HTERT RPE-1 (cell line): ENCODE data around the gene GPR12.

Experiments
- in situ Hi-C: fragments of 300-500 bp; cut with MboI; formaldehyde crosslinking; loops from 4 replicates; pipeline ENCODE4 v1.14.3; 2020; ENCODE audit warnings: low sequenced_read_pairs

Gene GPR12

GRCh38 chr13:26759907-26760831, at the start of gene GPR12:
GPR12 (minus strand) TSS chr13:26760786; CDS start chr13:26759827, 959 bp downstream.
- in situ Hi-C loops, result no loop called here

GRCh38 chr13:26810095-26810494, 49.5 kb upstream of the GPR12 start:
- in situ Hi-C loops, result no loop called here

- in situ Hi-C loops, result no loop called here
Observed at GRCh38 chr13:26806891-26807290, 46.3 kb upstream of the GPR12 start.

- in situ Hi-C loops, result no loop called here
Observed at GRCh38 chr13:26787961-26788360, 27.4 kb upstream of the GPR12 start.

- in situ Hi-C loops, result no loop called here
Observed at GRCh38 chr13:26786651-26787295, 26.2 kb upstream of the GPR12 start.

GRCh38 chr13:26785838-26786630, 25.4 kb upstream of the GPR12 start:
- in situ Hi-C loops, result no loop called here

- in situ Hi-C loops, result no loop called here
Observed at GRCh38 chr13:26784704-26785639, 24.4 kb upstream of the GPR12 start.

GRCh38 chr13:26780411-26780810, 19.8 kb upstream of the GPR12 start:
- in situ Hi-C loops, result no loop called here

GRCh38 chr13:26779321-26779720, 18.7 kb upstream of the GPR12 start:
- in situ Hi-C loops, result no loop called here

GRCh38 chr13:26772531-26772930, 11.9 kb upstream of the GPR12 start:
- in situ Hi-C loops, result no loop called here

GRCh38 chr13:26771796-26772195, 11.2 kb upstream of the GPR12 start:
- in situ Hi-C loops, result no loop called here

- in situ Hi-C loops, result no loop called here
Observed at GRCh38 chr13:26762745-26763345, 2.3 kb upstream of the GPR12 start.

- in situ Hi-C loops, result no loop called here
Observed at GRCh38 chr13:26760832-26761582, 421 bp upstream of the GPR12 start.

GRCh38 chr13:26759249-26759906, 1.2 kb downstream of the GPR12 start:
- in situ Hi-C loops, result no loop called here

- in situ Hi-C loops, result no loop called here
Observed at GRCh38 chr13:26758496-26759157, 2.0 kb downstream of the GPR12 start.

- in situ Hi-C loops, result no loop called here
Observed at GRCh38 chr13:26756961-26757360, 3.6 kb downstream of the GPR12 start.

- in situ Hi-C loops, result no loop called here
Observed at GRCh38 chr13:26752671-26753070, 7.9 kb downstream of the GPR12 start.

- in situ Hi-C loops, result no loop called here
Observed at GRCh38 chr13:26749905-26750304, 10.7 kb downstream of the GPR12 start.
